HepG2 (cell line): ENCODE data around the gene TAOK3.

ENCODE experiments used
- NR1H2 ChIP-seq: sonication (generic); formaldehyde crosslinking; IDR thresholded peaks from 2 replicates; pipeline ENCODE4 v1.8.1; 2022; ENCODE audit warnings: low read depth, missing genetic modification reagents, borderline replicate concordance
- REXO4 ChIP-seq: sonication (generic); formaldehyde crosslinking; IDR thresholded peaks from 2 replicates; pipeline ENCODE4 v1.8.0; 2022; ENCODE audit warnings: missing genetic modification reagents, mild to moderate bottlenecking, borderline replicate concordance
- TF ChIP-seq, protein P1 (sequence below): sonication (generic); formaldehyde crosslinking; IDR thresholded peaks from 2 replicates; pipeline ENCODE4 v1.4.0; 2020; ENCODE audit warnings: missing genetic modification reagents, borderline replicate concordance

DNA sequence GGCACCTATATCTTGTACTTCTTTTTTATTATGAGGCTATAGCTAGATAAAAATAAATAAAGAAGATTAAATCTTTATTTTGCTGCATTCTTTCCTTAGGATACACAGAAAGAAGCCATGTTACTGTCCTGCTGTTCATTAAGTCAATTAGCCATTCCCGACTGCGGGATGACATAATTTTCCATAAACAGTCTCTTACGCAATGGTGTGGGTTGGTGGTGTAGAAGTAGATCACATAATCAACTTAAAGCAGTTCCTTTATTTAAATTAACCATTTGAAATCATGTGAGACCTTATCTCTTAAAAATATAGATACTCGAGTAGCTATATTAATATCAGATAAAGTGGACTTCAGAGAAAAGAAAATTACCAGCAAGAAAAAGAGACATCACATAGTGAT, 40.2 kb downstream of the TAOK3 start:
- TF ChIP-seq NR1H2 (CRISPR knock-in tag) (no peak), REXO4 (CRISPR knock-in tag) (no peak)
- TF ChIP-seq, protein P1, sequence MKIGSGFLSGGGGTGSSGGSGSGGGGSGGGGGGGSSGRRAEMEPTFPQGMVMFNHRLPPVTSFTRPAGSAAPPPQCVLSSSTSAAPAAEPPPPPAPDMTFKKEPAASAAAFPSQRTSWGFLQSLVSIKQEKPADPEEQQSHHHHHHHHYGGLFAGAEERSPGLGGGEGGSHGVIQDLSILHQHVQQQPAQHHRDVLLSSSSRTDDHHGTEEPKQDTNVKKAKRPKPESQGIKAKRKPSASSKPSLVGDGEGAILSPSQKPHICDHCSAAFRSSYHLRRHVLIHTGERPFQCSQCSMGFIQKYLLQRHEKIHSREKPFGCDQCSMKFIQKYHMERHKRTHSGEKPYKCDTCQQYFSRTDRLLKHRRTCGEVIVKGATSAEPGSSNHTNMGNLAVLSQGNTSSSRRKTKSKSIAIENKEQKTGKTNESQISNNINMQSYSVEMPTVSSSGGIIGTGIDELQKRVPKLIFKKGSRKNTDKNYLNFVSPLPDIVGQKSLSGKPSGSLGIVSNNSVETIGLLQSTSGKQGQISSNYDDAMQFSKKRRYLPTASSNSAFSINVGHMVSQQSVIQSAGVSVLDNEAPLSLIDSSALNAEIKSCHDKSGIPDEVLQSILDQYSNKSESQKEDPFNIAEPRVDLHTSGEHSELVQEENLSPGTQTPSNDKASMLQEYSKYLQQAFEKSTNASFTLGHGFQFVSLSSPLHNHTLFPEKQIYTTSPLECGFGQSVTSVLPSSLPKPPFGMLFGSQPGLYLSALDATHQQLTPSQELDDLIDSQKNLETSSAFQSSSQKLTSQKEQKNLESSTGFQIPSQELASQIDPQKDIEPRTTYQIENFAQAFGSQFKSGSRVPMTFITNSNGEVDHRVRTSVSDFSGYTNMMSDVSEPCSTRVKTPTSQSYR (CRISPR knock-in tag) = no peak
